ENCODE measurements around the gene DMRTA1.
"Not testable (repeated sequence)": the region's sequence is repeated elsewhere in the genome, so short reads cannot be mapped to it uniquely, and the experiment has no call there.

Gene DMRTA1

DNA sequence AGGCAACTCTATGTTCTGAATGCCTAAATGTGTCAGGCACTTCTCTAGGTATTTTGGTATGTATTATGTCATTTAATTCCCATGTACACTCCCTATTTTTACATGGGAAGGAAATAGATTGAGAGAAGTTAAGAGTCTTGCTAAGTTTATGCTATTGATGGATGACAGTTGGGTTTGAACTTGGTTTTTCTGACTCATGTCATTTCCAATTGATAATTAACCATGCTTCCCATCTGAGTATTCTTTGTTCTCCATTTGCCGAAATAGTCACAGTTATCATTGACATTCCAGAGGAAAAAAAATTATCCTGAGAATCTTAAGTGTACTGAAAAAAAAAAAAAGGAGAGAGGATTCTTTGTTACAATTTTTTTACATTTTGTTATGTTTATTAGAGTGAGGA is 23.1 kb upstream of the DMRTA1 start:
- no peak for TF ChIP-seq CTCF (IDR thresholded peaks at IDR 0.05; ENCODE audit: borderline replicate concordance, control extremely low read depth, extremely low read depth, insufficient read depth, missing control alignments)
- DNase-seq (ENCODE audit: low spot score) = no peak
- in situ Hi-C loops (cut with MboI; ENCODE audit: low sequenced_read_pairs, unreplicated experiment) = no loop called here

DNA sequence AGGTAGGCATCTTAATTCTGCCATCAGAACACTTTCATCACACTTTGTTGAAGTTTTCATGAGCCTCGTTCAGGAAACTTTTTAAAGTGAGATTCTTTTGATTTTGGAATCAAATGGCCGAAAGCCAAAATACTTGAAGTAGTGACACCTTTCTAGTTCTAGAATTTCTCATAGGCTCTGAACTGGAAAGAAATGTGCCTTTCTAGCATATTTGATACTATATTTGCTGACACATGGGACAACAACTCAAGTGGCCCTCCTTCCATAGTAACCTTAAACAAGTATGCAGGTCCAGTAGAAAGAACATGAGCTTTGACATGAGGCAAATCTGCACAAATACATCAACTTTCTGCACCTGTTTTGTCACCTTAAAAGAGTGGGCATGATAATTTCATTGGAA is 22.0 kb upstream of the DMRTA1 start:
- TF ChIP-seq CTCF (IDR thresholded peaks at IDR 0.05; ENCODE audit: borderline replicate concordance, control extremely low read depth, extremely low read depth, insufficient read depth, missing control alignments) = no peak
- in situ Hi-C loops (cut with MboI; ENCODE audit: low sequenced_read_pairs, unreplicated experiment) = no loop called here
- no peak for DNase-seq (ENCODE audit: low spot score)

- no peak for DNase-seq (ENCODE audit: low spot score)
- TF ChIP-seq CTCF (IDR thresholded peaks at IDR 0.05; ENCODE audit: borderline replicate concordance, control extremely low read depth, extremely low read depth, insufficient read depth, missing control alignments) = no peak
- in situ Hi-C loops (cut with MboI; ENCODE audit: low sequenced_read_pairs, unreplicated experiment) = no loop called here
These were observed 21.1 kb upstream of the DMRTA1 start for GRCh38 chr9:22425551-22425950.

DNA sequence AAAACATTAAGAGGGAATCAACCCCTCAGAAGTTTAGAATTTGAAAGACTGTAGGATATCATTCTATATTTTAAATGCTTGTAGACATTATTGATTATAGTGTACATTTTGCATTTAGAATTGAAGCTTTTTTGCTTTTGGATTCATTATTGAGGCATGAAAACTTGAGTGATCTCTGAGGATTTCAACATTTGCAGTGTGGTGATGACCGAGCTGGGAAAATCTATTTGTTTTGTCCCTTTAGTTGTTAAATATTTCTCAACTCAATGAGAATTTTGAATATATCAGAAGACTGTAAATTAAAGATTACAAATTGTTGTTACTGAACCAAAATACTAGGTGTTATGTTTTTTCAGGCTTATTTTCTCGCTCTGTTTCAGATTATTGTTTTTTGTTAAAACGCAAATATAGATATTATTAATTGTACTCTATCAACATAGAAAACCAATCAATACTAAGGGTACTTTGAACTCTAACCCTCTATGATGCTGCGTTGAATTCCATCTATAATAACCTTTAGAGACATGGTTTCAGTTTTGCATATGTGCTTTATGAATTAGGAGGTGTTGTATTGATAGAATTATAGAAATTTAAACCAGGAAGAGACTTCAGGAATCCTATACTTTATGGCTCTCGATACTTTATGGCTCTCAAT is 19.3 kb upstream of the DMRTA1 start:
- TF ChIP-seq CTCF (IDR thresholded peaks at IDR 0.05; ENCODE audit: borderline replicate concordance, control extremely low read depth, extremely low read depth, insufficient read depth, missing control alignments) = no peak
- in situ Hi-C loops (cut with MboI; ENCODE audit: low sequenced_read_pairs, unreplicated experiment) = no loop called here

DNA sequence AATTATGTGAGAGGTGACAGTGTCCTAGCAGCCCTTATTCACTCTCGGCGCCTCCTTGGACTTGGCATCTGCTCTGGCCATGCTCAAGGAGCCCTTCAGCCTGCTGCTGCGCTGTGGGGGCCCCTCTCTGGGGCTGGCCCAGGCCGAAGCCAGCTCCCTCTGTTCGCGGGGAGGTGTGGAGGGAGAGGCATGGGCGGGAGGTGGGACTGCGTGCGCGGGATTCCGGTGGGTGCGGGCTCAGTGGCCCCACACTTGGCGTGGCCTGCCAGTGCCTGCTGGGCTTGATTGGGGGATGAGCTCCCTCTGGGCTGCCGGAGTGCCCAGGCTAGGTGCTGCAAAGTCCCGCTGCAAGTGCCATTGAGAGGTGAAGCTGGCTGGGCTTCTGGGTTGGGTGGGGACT is 12.9 kb upstream of the DMRTA1 start:
- DNase-seq (ENCODE audit: low spot score) = no peak
- TF ChIP-seq CTCF (IDR thresholded peaks at IDR 0.05; ENCODE audit: borderline replicate concordance, control extremely low read depth, extremely low read depth, insufficient read depth, missing control alignments) = no peak
- in situ Hi-C loops (cut with MboI; ENCODE audit: low sequenced_read_pairs, unreplicated experiment) = no loop called here

More for the DNA sequence above, 19.3 kb upstream of the DMRTA1 start:
- DNase-seq (ENCODE audit: low spot score) = no peak

GRCh38 chr9:22435252-22435651 is 11.4 kb upstream of the DMRTA1 start:
- in situ Hi-C loops (cut with MboI; ENCODE audit: low sequenced_read_pairs, unreplicated experiment); DNase-seq (ENCODE audit: low spot score): not testable (repeated sequence)

DNA sequence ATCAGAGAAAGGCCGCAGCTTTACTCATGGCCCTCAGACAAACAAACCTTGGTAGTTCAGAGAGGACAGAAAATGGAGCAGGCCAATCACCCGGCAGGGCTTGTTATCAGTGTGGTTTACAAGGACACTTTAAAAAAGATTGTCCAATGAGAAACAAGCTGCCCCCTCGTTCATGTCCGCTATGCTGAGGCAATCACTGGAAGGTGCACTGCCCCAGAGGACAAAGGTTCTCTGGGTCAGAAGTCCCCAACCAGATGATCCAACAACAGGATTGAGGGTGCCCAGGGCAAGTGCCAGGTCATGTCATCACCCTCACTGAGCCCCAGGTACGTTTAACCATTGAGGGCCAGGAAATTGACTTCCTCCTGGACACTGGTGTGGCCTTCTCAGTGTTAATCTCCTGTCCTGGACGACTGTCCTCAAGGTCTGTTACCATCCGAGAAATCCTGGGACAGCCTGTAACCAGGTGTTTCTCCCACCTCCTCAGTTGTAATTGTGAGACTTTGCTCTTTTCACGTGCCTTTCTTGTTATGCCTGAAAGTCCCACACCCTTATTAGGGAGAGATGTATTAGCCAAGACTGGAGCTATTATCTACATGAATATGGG is 9.1 kb upstream of the DMRTA1 start:
- DNase-seq (ENCODE audit: low spot score); in situ Hi-C loops (cut with MboI; ENCODE audit: low sequenced_read_pairs, unreplicated experiment): not testable (repeated sequence)

- no peak for DNase-seq (ENCODE audit: low spot score)
- no peak for TF ChIP-seq CTCF (IDR thresholded peaks at IDR 0.05; ENCODE audit: borderline replicate concordance, control extremely low read depth, extremely low read depth, insufficient read depth, missing control alignments)
- in situ Hi-C loops (cut with MboI; ENCODE audit: low sequenced_read_pairs, unreplicated experiment) = no loop called here
These were observed 5.8 kb upstream of the DMRTA1 start for GRCh38 chr9:22440841-22441240.
